Epithelial cell of proximal tubule (primary cell): ENCODE results near the gene CACNA1C. TPM values are rescaled to one million over a fixed set of nuclear protein-coding genes. Genes with fewer than 3 reads are reported as not detected.

ENCODE experiments used
- DNase-seq: peaks from one replicate; pipeline ENCODE4 v3.0.0-alpha.2; 2011; ENCODE audit warnings: low read depth
- H3K4me3 ChIP-seq: 2 replicates; pipeline ENCODE4 v1.5.1; 2011; ENCODE audit warnings: low read depth, mild to moderate bottlenecking, low read length
- CTCF ChIP-seq: conservative IDR thresholded peaks from 2 replicates; pipeline ENCODE4 v1.5.1; 2012; ENCODE audit warnings: low read depth, mild to moderate bottlenecking, low read length
- total RNA-seq: library from RNA; depleted of rRNA; stranded (reverse); fragments of >200 nt; gene quantifications from 2 replicates; pipeline ENCODE4 v1.2.3, GENCODE V29; 2015

Gene CACNA1C
- total RNA-seq, 1 donor from 2014 or later: not detected

GRCh38 chr12:2687058-2687457 lies 634.3 kb downstream of the CACNA1C start:
- TF ChIP-seq CTCF: no peak
- no peak for DNase-seq
- no peak overlapping the region for H3K4me3 ChIP-seq

GRCh38 chr12:2687726-2688125 lies 634.9 kb downstream of the CACNA1C start:
- TF ChIP-seq CTCF: no peak
- no peak overlapping the region for H3K4me3 ChIP-seq
- no peak for DNase-seq

GRCh38 chr12:2688381-2688931 lies 635.7 kb downstream of the CACNA1C start:
- H3K4me3 ChIP-seq: no peak overlapping the region
- no peak for TF ChIP-seq CTCF
- no peak for DNase-seq

GRCh38 chr12:2689393-2689792 lies 636.6 kb downstream of the CACNA1C start:
- no peak for TF ChIP-seq CTCF
- no peak for DNase-seq
- H3K4me3 ChIP-seq: no peak overlapping the region

GRCh38 chr12:2689879-2690278 lies 637.1 kb downstream of the CACNA1C start:
- no peak for TF ChIP-seq CTCF
- DNase-seq: no peak

GRCh38 chr12:2690348-2691005 lies 637.7 kb downstream of the CACNA1C start:
- DNase-seq: no peak
- TF ChIP-seq CTCF: no peak
- H3K4me3 ChIP-seq: no peak overlapping the region

More at GRCh38 chr12:2689879-2690278, 637.1 kb downstream of the CACNA1C start:
- no peak overlapping the region for H3K4me3 ChIP-seq

- no peak for DNase-seq
- no peak for TF ChIP-seq CTCF
- H3K4me3 ChIP-seq: peak overlapping the region; percentile 34
Observed at GRCh38 chr12:2691006-2691344, 638.2 kb downstream of the CACNA1C start.
